Lung (tissue), 12 donors: ENCODE measurements around the gene FSHR. TPM values are rescaled to one million over a fixed set of nuclear protein-coding genes. Genes with fewer than 3 reads are reported as not detected.

Experiments
- ATAC-seq: fragments of 200-7000 bp; cut with Tn5 transposase; one replicate; pipeline ENCODE4 v1.9.1; 2020; ENCODE audit warnings: moderate number of reproducible peaks; ENCODE audit not compliant: insufficient read depth, low FRiP score
- DNase-seq, 3 donors: peaks; one replicate each; pipeline ENCODE4 v3.0.0-alpha.2; 2013 to 2017
- H3K27ac ChIP-seq, 2 donors: one replicate each; pipeline ENCODE4 v1.5.1; 2013; ENCODE audit warnings: mild to moderate bottlenecking in 2 of 2, moderate library complexity in 2 of 2, control low read depth in 1 of 2, inconsistent platforms in 1 of 2, low read depth in 1 of 2, low read length in 1 of 2
- H3K27me3 ChIP-seq, 3 donors: one replicate each; pipeline ENCODE4 v1.5.1; 2013; ENCODE audit warnings: low read length in 2 of 3; ENCODE audit not compliant: control insufficient read depth in 3 of 3, insufficient read depth in 3 of 3
- H3K36me3 ChIP-seq, 4 donors: one replicate each; pipeline ENCODE4 v1.5.1; 2013; ENCODE audit warnings: low read length in 4 of 4, mild to moderate bottlenecking in 1 of 4, moderate library complexity in 1 of 4; ENCODE audit not compliant: control insufficient read depth in 4 of 4, insufficient read depth in 4 of 4
- H3K4me1 ChIP-seq, 5 donors: one replicate each; pipeline ENCODE4 v1.5.1; 2013; ENCODE audit warnings: low read length in 5 of 5, mild to moderate bottlenecking in 2 of 5, moderate library complexity in 1 of 5; ENCODE audit not compliant: control insufficient read depth in 5 of 5, insufficient read depth in 5 of 5
- H3K4me3 ChIP-seq: one replicate; pipeline ENCODE4 v1.5.1; 2013; ENCODE audit warnings: mild to moderate bottlenecking, control low read depth, moderate library complexity
- H3K9ac ChIP-seq, 2 donors: one replicate each; pipeline ENCODE4 v1.5.1; 2013; ENCODE audit warnings: low read length in 2 of 2, control low read depth in 1 of 2; ENCODE audit not compliant: insufficient read depth in 1 of 2
- H3K9me3 ChIP-seq, 4 donors: one replicate each; pipeline ENCODE4 v1.5.1; 2013; ENCODE audit warnings: low read length in 3 of 4, mild to moderate bottlenecking in 1 of 4, moderate library complexity in 1 of 4; ENCODE audit not compliant: control insufficient read depth in 4 of 4, insufficient read depth in 3 of 4
- WGBS, 2 donors: extraction: QIAGEN DNeasy Blood & Tissue Kit; methylation state at CpG; one replicate each; pipeline ENCODE4 v1.1.7; 2013; 5-methylcytosine and 5-hydroxymethylcytosine counted together
- polyA plus RNA-seq, 2 donors: library from polyadenylated mRNA; stranded (reverse); fragments of 200-250 nt; gene quantifications; one replicate each; pipeline ENCODE4 v1.2.1, GENCODE V29; 2013
- total RNA-seq, 2 donors: library from RNA; depleted of rRNA in 1 of 2; stranded (reverse); fragments of >200 nt in 1 of 2; gene quantifications; one replicate each; pipeline ENCODE4 v1.2.1, GENCODE V29; 2014 to 2021
- TF ChIP-seq, protein P1 (sequence below): IDR thresholded peaks from 2 replicates; pipeline ENCODE4 v1.5.1; 2012; ENCODE audit warnings: mild to moderate bottlenecking; ENCODE audit errors: control extremely low read depth, extremely low read depth
- donor health status: control.
- donor health status: control.
- donor health status: Bipolar disorder and iron deficiency.
- donor health status: healthy.
- donor health status: DM: yes; HTN: yes; CAD: no.

Gene FSHR
- total and polyA plus RNA-seq, 4 donors, result not detected

DNA sequence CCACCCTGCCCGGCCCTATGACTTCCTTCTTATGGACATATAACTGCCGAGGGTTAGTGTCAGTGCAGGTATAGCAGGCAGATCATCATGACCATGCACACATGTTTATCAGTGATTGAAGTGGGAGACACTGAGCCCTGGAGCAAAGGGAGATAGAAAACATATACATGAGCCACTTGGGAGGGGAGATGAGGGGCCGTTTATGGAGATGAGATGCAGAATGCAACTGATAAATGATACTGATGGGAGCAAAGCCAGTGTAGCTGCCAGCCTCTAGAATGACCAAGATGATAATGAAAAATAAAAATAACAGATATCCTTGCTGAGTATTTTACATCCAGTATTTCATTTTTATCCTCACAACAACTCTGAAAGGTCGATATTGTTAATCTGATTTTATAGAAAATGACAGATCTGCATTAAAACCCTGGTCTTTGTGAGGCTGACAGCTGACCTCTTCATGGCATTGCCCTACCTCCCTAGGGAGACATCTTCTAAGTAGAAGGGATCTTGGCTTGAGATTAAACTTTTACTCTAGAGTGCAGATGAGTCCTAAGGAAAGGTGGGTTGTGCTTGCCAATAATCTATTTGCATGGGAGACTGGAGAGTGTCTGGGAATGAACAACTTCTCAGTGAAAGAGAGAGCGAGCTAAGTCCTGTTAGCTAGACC lies 220.4 kb downstream of the FSHR start:
- H3K36me3 ChIP-seq, result no peaks in the 10 kb centered on the region
- no peaks in the 10 kb centered on the region for H3K27me3 ChIP-seq
- no peaks in the 10 kb centered on the region for H3K4me1 ChIP-seq
- no peak overlapping the region for H3K27ac ChIP-seq
- TF ChIP-seq, protein P1, sequence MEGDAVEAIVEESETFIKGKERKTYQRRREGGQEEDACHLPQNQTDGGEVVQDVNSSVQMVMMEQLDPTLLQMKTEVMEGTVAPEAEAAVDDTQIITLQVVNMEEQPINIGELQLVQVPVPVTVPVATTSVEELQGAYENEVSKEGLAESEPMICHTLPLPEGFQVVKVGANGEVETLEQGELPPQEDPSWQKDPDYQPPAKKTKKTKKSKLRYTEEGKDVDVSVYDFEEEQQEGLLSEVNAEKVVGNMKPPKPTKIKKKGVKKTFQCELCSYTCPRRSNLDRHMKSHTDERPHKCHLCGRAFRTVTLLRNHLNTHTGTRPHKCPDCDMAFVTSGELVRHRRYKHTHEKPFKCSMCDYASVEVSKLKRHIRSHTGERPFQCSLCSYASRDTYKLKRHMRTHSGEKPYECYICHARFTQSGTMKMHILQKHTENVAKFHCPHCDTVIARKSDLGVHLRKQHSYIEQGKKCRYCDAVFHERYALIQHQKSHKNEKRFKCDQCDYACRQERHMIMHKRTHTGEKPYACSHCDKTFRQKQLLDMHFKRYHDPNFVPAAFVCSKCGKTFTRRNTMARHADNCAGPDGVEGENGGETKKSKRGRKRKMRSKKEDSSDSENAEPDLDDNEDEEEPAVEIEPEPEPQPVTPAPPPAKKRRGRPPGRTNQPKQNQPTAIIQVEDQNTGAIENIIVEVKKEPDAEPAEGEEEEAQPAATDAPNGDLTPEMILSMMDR, result no peak
- DNase-seq (no peak), ATAC-seq (no peak)
- H3K9me3 ChIP-seq, result peaks cover 0 to 2% (median 0%) of the 10 kb centered on the region in 4 donors
- WGBS, 2 donors, result 83 to 89% methylated on average over 5 of the region's 5 CpGs
- no peak overlapping the region for H3K4me3 ChIP-seq
- H3K9ac ChIP-seq, result no peak overlapping the region

- TF ChIP-seq, protein P1, result no peak
- Histone ChIP-seq H3K27ac (no peak overlapping the region), H3K4me3 (no peak overlapping the region), H3K9me3 (peaks cover 0 to 2% (median 0%) of the 10 kb centered on the region in 4 donors), H3K9ac (no peak overlapping the region), H3K36me3 (no peaks in the 10 kb centered on the region), H3K27me3 (no peaks in the 10 kb centered on the region), H3K4me1 (no peaks in the 10 kb centered on the region)
- ATAC-seq (no peak), DNase-seq (no peak)
- 88 to 89% methylated on average over 4 of the region's 4 CpGs for WGBS, 2 donors
Observed at GRCh38 chr2:48932667-48933066, 221.6 kb downstream of the FSHR start.

DNA sequence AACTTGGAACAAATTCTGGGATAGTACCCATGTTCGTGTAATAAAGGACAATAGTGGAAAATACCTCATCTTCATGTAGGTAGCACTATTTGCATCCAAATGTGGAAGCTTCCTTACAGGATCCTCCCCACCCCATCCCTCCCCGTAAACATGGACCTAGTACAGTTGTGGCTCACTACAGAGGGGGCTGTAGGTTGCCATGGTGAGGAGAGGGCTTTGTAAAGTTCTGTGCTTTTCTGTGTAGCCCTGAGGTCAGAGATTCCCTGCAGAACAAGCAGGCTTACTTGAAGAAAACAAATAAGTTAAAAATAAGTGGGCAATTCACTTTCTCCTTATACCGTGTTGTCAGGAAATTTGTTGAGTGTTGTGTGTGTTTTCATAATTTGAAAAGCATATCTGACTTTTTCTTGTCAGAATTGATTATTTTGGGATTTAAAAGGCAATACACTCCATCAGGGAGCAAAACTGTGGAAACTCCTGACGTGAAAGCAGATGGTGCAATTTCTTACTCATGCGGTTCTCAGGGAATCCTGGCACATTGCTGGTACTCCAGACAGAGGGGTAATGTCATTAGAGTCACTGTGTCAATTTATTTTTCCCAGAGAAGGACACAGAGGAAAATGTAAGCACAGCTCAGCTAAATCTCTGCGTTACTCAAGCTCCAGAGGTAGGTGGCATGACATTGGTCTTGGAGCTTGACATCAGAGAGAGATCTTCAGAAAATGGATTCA lies 224.6 kb downstream of the FSHR start:
- H3K27ac ChIP-seq, result no peak overlapping the region
- H3K9me3 ChIP-seq, result peaks cover 0 to 2% (median 0%) of the 10 kb centered on the region in 4 donors
- H3K27me3 ChIP-seq, result no peaks in the 10 kb centered on the region
- H3K4me3 ChIP-seq, result no peak overlapping the region
- TF ChIP-seq, protein P1, result no peak
- H3K9ac ChIP-seq, result no peak overlapping the region
- 76 to 77% methylated on average over 6 of the region's 6 CpGs for WGBS, 2 donors
- ATAC-seq (no peak), DNase-seq (no peak)
- H3K4me1 ChIP-seq, result no peaks in the 10 kb centered on the region
- no peaks in the 10 kb centered on the region for H3K36me3 ChIP-seq
